ENCODE data around the gene C20orf204. TPM values are rescaled to one million over a fixed set of nuclear protein-coding genes. Genes with fewer than 3 reads are reported as not detected.

The C20orf204 gene
- total RNA-seq, 1 donor from 2014 or later = 0.98 TPM

DNA sequence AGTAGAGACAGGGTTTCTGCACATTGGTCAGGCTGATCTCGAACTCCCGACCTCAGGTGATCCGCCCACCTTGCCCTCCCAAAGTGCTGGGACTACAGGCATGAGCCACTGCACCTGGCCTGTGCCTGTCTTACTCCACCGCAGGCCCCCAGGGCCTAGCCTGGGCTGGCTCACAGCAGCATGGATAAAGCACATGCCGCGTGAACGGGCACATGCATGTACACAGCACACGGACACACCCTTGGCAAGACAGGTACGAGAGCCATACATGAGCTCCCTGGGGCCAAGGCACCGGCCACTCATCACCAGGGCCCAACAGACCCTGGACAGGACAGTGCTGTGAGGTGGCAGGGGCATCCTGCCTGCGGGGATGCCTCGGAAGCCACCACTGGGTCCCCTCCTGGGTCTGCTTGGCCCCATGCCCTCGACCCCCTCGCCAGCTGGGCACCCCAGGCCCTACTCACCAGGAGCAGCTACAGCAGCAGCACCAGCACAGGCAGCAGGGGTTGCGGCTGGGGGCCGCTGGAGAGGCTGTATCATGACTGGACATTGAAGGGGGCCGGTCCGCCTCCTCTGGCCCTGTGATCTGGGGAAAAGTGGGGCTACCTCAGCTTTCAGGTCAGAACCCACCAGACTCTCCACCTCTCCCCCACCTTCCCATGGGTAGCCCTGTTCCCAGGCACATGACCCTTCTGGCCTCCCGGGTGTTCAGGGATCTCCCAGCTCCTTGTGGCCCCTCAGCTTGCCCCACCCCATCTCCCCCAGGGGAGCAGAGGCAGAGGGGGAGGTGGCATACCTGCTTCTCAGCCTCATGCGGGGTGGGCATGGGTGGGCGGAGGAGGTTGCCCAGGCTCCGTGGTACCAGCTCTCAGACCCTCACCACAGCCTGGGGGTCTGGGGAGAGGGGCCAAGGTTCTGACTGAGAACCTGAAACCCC is 40.3 kb downstream of the C20orf204 start:
- no peaks in the 10 kb centered on the region for H3K27me3 ChIP-seq
- intact Hi-C loops (cut with DNase I) = no loop called here
- H3K9me3 ChIP-seq = no peaks in the 10 kb centered on the region
- H3K4me1 ChIP-seq = peaks cover 23% of the 10 kb centered on the region
- peaks cover 0 to 9% of the 10 kb centered on the region in 2 donors for H3K36me3 ChIP-seq
- TF ChIP-seq, protein P1, sequence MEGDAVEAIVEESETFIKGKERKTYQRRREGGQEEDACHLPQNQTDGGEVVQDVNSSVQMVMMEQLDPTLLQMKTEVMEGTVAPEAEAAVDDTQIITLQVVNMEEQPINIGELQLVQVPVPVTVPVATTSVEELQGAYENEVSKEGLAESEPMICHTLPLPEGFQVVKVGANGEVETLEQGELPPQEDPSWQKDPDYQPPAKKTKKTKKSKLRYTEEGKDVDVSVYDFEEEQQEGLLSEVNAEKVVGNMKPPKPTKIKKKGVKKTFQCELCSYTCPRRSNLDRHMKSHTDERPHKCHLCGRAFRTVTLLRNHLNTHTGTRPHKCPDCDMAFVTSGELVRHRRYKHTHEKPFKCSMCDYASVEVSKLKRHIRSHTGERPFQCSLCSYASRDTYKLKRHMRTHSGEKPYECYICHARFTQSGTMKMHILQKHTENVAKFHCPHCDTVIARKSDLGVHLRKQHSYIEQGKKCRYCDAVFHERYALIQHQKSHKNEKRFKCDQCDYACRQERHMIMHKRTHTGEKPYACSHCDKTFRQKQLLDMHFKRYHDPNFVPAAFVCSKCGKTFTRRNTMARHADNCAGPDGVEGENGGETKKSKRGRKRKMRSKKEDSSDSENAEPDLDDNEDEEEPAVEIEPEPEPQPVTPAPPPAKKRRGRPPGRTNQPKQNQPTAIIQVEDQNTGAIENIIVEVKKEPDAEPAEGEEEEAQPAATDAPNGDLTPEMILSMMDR (IDR thresholded peaks at IDR 0.05) = no peak
- TF ChIP-seq POLR2AphosphoS5 (IDR thresholded peaks at IDR 0.05; ENCODE audit: insufficient read depth in 1 of 2, low read depth in 1 of 2) (no peak), POLR2A (IDR thresholded peaks at IDR 0.05) (no peak)
- H3K4me3 ChIP-seq = peak overlapping the region in 1 of 2 donors; percentile 65
- H3K27ac ChIP-seq = no peak overlapping the region
- no peak for DNase-seq (ENCODE audit: extremely low spot score in 2 of 2)

DNA sequence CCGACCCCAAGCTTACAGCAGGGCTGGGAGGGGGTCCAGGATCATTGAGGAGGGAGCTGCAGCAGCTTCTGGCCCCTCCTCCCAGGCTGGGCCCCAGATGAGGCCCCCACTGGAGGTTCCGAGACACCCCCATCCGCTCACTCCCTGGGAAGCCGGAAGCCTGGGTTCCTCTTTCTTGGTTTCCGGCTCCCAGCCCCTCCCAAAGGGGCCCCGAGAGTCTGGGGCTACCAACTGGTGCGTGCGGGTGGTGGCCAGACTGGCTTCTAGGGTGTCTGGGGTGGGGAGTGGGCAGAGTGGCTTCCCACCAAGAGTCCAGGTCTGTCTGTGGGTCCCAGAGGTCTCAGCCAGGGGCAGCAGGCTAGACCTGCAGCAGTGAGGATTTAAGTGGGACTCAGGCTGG is 41.1 kb downstream of the C20orf204 start:
- H3K4me3 ChIP-seq = peak overlapping the region; percentile 16 to 65
- peaks cover 0 to 9% of the 10 kb centered on the region in 2 donors for H3K36me3 ChIP-seq
- TF ChIP-seq POLR2A (IDR thresholded peaks at IDR 0.05) = no peak
- TF ChIP-seq POLR2AphosphoS5 (IDR thresholded peaks at IDR 0.05; ENCODE audit: insufficient read depth in 1 of 2, low read depth in 1 of 2) = no peak
- TF ChIP-seq, protein P1 (IDR thresholded peaks at IDR 0.05) = no peak
- H3K9me3 ChIP-seq = no peaks in the 10 kb centered on the region
- H3K4me1 ChIP-seq = peaks cover 23% of the 10 kb centered on the region
- H3K27ac ChIP-seq = no peak overlapping the region
- no peaks in the 10 kb centered on the region for H3K27me3 ChIP-seq
- no peak for DNase-seq (ENCODE audit: extremely low spot score in 2 of 2)
- intact Hi-C loops (cut with DNase I) = no loop called here

DNA sequence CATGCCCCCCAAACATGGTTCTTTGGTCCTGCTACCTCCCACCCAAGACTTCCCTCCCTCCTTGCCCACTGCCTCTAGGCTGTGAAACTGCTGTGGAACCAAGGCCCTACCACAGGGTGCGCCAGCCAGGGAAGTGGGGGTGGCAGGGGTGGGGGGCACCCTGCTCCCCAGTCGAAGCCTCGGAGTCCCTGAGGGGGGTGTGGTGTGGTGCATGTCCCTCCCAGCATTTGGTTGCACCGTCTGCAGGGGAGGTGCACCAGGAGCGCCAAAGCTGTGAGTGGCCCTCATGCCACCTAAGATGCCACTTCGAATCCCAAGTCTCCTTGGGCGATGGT is 41.5 kb downstream of the C20orf204 start:
- Histone ChIP-seq H3K36me3 (peaks cover 0 to 9% of the 10 kb centered on the region in 2 donors), H3K27me3 (no peaks in the 10 kb centered on the region), H3K4me1 (peaks cover 23% of the 10 kb centered on the region), H3K27ac (no peak overlapping the region), H3K9me3 (no peaks in the 10 kb centered on the region), H3K4me3 (peak overlapping the region; percentile 16 to 65)
- TF ChIP-seq POLR2A (IDR thresholded peaks at IDR 0.05) (no peak), POLR2AphosphoS5 (IDR thresholded peaks at IDR 0.05; ENCODE audit: insufficient read depth in 1 of 2, low read depth in 1 of 2) (no peak)
- TF ChIP-seq, protein P1 (IDR thresholded peaks at IDR 0.05) = no peak
- no peak for DNase-seq (ENCODE audit: extremely low spot score in 2 of 2)
- intact Hi-C loops (cut with DNase I) = no loop called here

DNA sequence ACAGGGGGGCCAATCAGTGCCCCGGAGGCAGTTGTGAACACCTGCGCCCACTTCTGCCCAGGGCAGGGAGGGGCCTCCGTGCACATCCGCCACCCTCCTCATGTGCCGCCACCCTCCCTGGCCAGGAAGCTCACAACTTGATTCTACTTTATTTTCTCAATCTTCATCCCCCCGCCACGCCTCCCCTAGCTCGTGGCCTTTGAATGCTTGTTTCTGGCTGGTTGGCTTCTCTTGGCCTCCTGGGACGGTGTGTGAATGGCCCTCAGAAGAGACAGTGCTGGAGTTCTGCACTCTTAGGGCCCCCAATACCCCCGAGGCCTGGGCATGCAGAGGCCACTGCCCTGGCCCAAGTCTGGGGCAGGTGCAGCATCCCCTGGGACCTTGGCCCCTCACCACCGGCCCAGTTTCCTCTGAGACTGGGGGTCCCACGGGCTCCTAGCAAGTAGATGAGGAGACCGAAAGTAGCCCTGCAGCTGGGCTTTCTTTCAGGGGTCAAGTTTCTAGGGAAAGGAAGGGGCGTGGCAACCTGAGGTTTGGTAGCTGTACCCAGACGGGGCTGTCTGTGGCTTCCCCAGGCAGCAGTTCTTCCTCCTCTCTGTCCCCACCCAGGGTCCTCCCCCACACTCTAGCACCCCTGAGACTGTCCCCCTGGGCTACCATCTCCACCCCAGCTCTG is 42.0 kb downstream of the C20orf204 start:
- H3K9me3 ChIP-seq = no peaks in the 10 kb centered on the region
- no peak overlapping the region for H3K27ac ChIP-seq
- no peaks in the 10 kb centered on the region for H3K27me3 ChIP-seq
- TF ChIP-seq POLR2A (IDR thresholded peaks at IDR 0.05) (no peak), POLR2AphosphoS5 (IDR thresholded peaks at IDR 0.05; ENCODE audit: insufficient read depth in 1 of 2, low read depth in 1 of 2) (no peak)
- TF ChIP-seq, protein P1 (IDR thresholded peaks at IDR 0.05) = no peak
- H3K36me3 ChIP-seq = peaks cover 0 to 9% of the 10 kb centered on the region in 2 donors
- peak overlapping the region; percentile 65 to 87 for H3K4me3 ChIP-seq
- H3K4me1 ChIP-seq = peaks cover 26% of the 10 kb centered on the region
- DNase-seq (ENCODE audit: extremely low spot score in 2 of 2) = no peak
- intact Hi-C loops (cut with DNase I) = no loop called here

Measured in vagina (tissue), 2 donors.